ENCODE results near the gene FARSA. TPM values are rescaled to one million over a fixed set of nuclear protein-coding genes. Genes with fewer than 3 reads are reported as not detected.
"Not testable (repeated sequence)": the region's sequence is repeated elsewhere in the genome, so short reads cannot be mapped to it uniquely, and the experiment has no call there.

The FARSA gene
- total RNA-seq, 4 donors from 2014 or later = 21.6 to 49.2 (median 35.8) TPM

DNA sequence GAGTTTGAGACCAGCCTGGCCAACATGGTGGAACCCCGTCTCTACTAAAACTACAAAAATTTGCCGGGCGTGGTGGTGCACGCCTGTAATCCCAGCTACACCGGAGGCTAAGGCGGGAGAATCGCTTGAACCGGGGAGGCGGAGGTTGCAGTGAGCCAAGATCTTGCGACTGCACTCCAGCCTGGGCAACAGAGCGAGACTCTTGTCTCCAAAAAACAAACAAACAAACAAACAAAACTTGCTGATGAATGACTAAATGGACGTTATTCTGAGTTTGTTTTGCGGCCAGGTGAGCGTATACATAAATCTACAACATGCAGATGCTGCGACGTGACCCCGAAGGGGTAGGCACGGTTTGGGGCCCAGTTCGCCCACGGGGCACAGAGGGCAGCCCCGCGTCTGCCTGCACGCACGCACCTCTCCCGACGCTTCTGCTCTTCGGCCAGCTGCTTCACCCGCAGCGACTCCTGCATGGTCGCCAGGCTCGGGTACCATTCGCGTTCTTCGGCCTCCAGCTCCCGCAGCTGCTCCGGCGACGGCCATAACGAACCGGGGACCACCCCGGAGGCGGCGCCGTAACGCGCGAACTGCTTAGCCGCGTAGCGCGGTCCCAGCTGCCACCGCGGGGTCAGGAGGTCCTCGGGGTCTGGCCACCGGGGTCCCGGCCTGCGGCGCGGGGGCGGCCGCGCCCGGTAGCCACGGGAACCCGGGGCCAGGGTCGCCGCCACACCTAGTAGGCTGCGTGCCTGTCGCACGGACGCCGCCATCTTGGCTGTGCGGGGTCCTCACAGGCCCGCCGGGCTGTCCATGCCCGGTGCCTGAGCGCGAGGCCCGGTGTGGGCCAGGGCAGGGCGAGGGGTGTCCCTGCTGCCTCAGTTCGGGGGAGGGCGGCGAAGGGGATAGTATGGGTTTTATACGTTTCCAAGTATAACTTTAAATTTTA lies 23.2 kb upstream of the FARSA start, which contains the start of gene GADD45GIP1:
Gene GADD45GIP1 (minus strand): TSS at position 778 of the 943 bp plus-strand sequence. CDS start 11 bp downstream, at position 767.
- Histone ChIP-seq H3K4me3 (peak within 1 kb of the TSS; percentile 84 to 98 (median 92)), H3K36me3 (peaks cover 0 to 37% (median 32%) of the 10 kb centered on the region in 4 donors), H3K9me3 (no peaks in the 10 kb centered on the region), H3K27ac (replicated peaks in 1 of 4) (peak within 1 kb of the TSS; percentile 89 to 96 (median 91)), H3K4me1 (peaks cover 39 to 56% (median 51%) of the 10 kb centered on the region in 4 donors), H3K27me3 (no peaks in the 10 kb centered on the region)
- DNase-seq (ENCODE audit: extremely low spot score) = no peak
- TF ChIP-seq POLR2AphosphoS5 (IDR thresholded peaks at IDR 0.05) (peak; percentile 62 to 79), EP300 (IDR thresholded peaks at IDR 0.05) (no peak), POLR2A (IDR thresholded peaks at IDR 0.05; ENCODE audit: low read depth) (peak; percentile 69)
- TF ChIP-seq, protein P1, sequence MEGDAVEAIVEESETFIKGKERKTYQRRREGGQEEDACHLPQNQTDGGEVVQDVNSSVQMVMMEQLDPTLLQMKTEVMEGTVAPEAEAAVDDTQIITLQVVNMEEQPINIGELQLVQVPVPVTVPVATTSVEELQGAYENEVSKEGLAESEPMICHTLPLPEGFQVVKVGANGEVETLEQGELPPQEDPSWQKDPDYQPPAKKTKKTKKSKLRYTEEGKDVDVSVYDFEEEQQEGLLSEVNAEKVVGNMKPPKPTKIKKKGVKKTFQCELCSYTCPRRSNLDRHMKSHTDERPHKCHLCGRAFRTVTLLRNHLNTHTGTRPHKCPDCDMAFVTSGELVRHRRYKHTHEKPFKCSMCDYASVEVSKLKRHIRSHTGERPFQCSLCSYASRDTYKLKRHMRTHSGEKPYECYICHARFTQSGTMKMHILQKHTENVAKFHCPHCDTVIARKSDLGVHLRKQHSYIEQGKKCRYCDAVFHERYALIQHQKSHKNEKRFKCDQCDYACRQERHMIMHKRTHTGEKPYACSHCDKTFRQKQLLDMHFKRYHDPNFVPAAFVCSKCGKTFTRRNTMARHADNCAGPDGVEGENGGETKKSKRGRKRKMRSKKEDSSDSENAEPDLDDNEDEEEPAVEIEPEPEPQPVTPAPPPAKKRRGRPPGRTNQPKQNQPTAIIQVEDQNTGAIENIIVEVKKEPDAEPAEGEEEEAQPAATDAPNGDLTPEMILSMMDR (IDR thresholded peaks at IDR 0.05) = no peak
- intact Hi-C loops (cut with DNase I) = no loop called here
- WGBS = 13% methylated on average over 24 of the region's 84 CpGs

DNA sequence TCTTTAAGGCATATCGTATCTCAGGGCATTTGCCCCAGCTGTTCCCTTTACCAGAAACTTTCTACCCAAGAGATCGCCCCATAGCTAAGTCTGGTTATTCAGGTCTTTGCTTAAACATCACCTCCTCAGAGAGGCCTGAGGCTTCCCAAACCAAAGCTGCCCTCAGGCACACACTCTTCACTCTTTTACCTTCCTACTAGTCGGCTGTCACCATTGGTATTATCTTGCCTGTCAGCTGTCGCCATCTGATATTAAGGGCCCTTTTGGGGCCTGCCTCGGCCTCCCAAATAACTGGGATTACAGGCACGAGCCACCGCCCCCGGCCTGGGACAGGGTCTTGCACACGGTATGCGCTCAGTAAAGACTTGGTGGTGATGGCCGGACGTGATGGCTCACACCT lies 22.5 kb upstream of the FARSA start:
- peak overlapping the region; percentile 84 to 98 (median 92) for H3K4me3 ChIP-seq
- DNase-seq (ENCODE audit: extremely low spot score) = no peak
- intact Hi-C loops (cut with DNase I) = no loop called here

DNA sequence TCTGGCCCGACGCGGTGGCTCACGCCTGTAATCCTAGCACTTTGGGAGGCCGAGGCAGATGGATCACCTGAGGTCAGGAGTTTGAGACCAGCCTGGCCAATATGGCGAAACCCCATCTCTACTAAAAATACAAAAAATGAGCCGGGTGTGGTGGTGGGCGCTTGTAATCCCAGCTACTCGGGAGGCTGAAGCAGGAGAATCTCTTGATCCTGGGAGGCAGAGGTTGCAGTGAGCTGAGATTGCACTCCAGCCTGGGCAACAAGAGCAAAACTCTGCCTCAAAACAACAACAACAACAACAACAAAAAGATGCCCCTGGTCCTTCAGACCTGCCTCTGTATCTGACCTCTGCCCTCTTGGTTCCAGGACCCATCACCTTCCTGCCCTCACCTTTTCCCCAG lies 22.1 kb upstream of the FARSA start:
- Histone ChIP-seq H3K4me3 (peak overlapping the region in 3 of 4 donors; percentile 84 to 98 (median 94)), H3K36me3 (peaks cover 5 to 48% (median 43%) of the 10 kb centered on the region in 4 donors), H3K4me1 (peaks cover 39 to 61% (median 51%) of the 10 kb centered on the region in 4 donors), H3K27ac (replicated peaks in 1 of 4) (peak overlapping the region; percentile 89 to 96 (median 91))
- intact Hi-C loops (cut with DNase I); H3K9me3 ChIP-seq; DNase-seq (ENCODE audit: extremely low spot score); H3K27me3 ChIP-seq: not testable (repeated sequence)
- WGBS = 83% methylated on average over 9 of the region's 9 CpGs

More for the DNA sequence above, 22.5 kb upstream of the FARSA start:
- peaks cover under 1 to 44% (median 39%) of the 10 kb centered on the region in 4 donors for H3K36me3 ChIP-seq
- no peak for TF ChIP-seq POLR2A (IDR thresholded peaks at IDR 0.05; ENCODE audit: low read depth)
- no peak for TF ChIP-seq EP300 (IDR thresholded peaks at IDR 0.05)
- TF ChIP-seq POLR2AphosphoS5 (IDR thresholded peaks at IDR 0.05) = no peak
- TF ChIP-seq, protein P1 (IDR thresholded peaks at IDR 0.05) = no peak
- peak overlapping the region; percentile 89 to 96 (median 91) for H3K27ac ChIP-seq (replicated peaks in 1 of 4)
- H3K27me3 ChIP-seq = no peaks in the 10 kb centered on the region
- H3K4me1 ChIP-seq = peaks cover 39 to 61% (median 51%) of the 10 kb centered on the region in 4 donors
- whole genome bisulfite sequencing = 72% methylated on average over 12 of the region's 12 CpGs
- no peaks in the 10 kb centered on the region for H3K9me3 ChIP-seq

DNA sequence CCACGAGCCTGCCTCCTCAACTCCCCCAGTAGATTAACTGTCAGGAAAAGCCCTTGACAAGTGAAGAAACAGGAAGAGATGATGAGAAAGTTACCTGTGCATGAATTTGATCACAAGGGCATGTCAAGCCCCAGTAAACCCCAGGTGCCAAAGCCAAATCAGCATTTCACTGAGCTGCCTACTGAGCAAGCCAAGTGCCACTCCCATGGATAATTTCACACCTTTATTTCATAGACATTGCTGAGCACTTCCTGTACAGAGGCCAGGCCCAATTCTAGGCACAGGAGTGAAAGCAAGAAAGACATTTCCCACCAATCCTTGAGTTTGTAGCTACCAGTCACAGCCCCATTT lies 21.1 kb upstream of the FARSA start:
- TF ChIP-seq POLR2AphosphoS5 (IDR thresholded peaks at IDR 0.05) (no peak), POLR2A (IDR thresholded peaks at IDR 0.05; ENCODE audit: low read depth) (no peak), EP300 (IDR thresholded peaks at IDR 0.05) (no peak)
- TF ChIP-seq, protein P1 (IDR thresholded peaks at IDR 0.05) = no peak
- peaks cover 39 to 61% (median 51%) of the 10 kb centered on the region in 4 donors for H3K4me1 ChIP-seq
- intact Hi-C loops (cut with DNase I) = no loop called here
- H3K27ac ChIP-seq (replicated peaks in 1 of 4) = peak overlapping the region in 2 of 4 donors; percentile 45 to 96
- no peak overlapping the region for H3K4me3 ChIP-seq
- no peaks in the 10 kb centered on the region for H3K9me3 ChIP-seq
- 63% methylated on average over 1 of the region's 1 CpG for WGBS
- H3K27me3 ChIP-seq = no peaks in the 10 kb centered on the region
- no peak for DNase-seq (ENCODE audit: extremely low spot score)
- peaks cover 15 to 58% (median 53%) of the 10 kb centered on the region in 4 donors for H3K36me3 ChIP-seq
